GM13977 (cell line): ENCODE results near the gene GABRA5.
"Not testable (repeated sequence)": the region's sequence is repeated elsewhere in the genome, so short reads cannot be mapped to it uniquely, and the experiment has no call there.

Source experiments
- DNase-seq: peaks from one replicate; pipeline ENCODE4 v3.0.0; 2012; ENCODE audit warnings: low spot score
- CTCF ChIP-seq: IDR thresholded peaks from 2 replicates; pipeline ENCODE4 v1.5.1; 2012; ENCODE audit warnings: mild to moderate bottlenecking, control low read depth; ENCODE audit not compliant: insufficient read depth; ENCODE audit errors: extremely low read depth, missing control alignments
- in situ Hi-C: fragments of 300-500 bp; cut with MboI; formaldehyde crosslinking; loops from one replicate; pipeline ENCODE4 v1.12.0; 2022; ENCODE audit warnings: low sequenced_read_pairs, low pct_unique_long_range_greater_than_20kb, mixed read lengths, inconsistent platforms; ENCODE audit not compliant: unreplicated experiment

The GABRA5 gene

DNA sequence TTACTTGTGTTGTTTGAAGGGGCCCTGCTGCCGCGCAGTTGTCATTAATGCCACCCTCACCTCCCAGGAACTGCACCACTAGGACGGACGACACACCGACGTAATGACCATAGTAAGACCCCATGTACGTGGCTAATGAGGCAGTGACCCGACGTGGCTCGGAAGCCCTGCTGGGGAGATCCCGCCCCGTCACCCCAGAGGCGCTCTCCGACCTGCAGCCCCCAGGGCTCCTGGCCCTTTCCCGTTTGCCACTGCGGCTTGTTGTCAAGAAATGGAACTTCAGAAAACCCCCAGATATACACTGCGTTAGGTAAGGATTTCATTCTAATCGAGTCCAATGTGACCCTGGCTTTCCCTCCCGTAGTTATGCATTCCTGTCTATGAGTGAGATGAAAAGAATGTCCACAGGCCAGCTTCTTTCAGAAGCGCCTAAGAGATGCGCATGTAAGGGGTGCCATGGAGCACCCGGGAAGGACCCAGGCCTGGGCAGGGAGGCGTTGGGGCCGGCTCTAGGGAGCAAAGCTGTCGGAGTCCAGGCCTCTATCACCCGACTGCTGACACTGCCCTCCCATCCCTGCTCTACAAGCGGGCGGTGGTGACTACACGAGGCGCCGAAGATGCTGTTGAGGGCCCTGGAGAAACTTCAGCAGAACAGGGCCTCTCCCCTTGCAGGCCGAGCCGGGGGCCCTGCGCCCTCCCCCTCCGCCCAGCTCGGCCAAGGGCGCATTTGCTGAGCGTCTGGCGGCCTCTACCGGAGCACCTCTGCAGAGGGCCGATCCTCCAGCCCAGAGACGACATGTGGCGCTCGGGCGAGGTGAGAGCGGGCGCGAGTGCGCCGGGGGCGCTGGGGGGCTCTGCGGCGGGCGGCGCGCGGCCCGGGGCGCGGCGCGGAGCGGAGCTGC is at the start of gene GABRA5:
Gene GABRA5 (plus strand): TSS at position 765 of the 902 bp plus-strand sequence. CDS start 2,187 bp downstream, outside the sequence.
- TF ChIP-seq CTCF, result no peak
- no peak for DNase-seq
- in situ Hi-C loops, result no loop called here

DNA sequence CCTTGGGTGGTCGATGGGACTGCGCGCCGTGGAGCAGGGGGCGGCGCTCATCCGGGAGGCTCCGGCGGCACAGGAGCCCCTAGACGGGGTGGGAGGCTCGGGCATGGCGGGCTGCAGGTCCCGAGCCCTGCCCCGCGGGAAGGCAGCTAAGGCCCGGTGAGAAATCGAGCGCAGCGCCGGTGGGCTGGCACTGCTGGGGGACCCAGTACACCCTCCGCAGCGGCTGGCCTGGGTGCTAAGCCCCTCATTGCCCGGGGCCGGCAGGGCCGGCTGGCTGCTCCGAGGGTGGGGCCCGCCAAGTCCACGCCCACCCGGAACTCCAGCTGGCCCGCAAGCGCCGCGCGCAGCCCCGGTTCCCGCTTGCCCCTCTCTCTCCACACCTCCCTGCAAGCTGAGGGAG is 35.7 kb upstream of the GABRA5 start:
- in situ Hi-C loops, result not testable (repeated sequence)

GRCh38 chr15:26831951-26832350 is 34.9 kb upstream of the GABRA5 start:
- no peak for DNase-seq
- TF ChIP-seq CTCF, result no peak
- in situ Hi-C loops, result no loop called here

More for the DNA sequence above, 35.7 kb upstream of the GABRA5 start:
- DNase-seq, result not testable (repeated sequence)

- TF ChIP-seq CTCF, result peak; percentile 51
- no peak for DNase-seq
- in situ Hi-C loops, result no loop called here
These were observed 28.0 kb upstream of the GABRA5 start for GRCh38 chr15:26838742-26839460.

GRCh38 chr15:26841514-26841913 is 25.3 kb upstream of the GABRA5 start:
- in situ Hi-C loops, result no loop called here

GRCh38 chr15:26841941-26842340 is 24.9 kb upstream of the GABRA5 start:
- DNase-seq, result no peak
- in situ Hi-C loops, result no loop called here
- TF ChIP-seq CTCF, result no peak

More at GRCh38 chr15:26841514-26841913, 25.3 kb upstream of the GABRA5 start:
- no peak for TF ChIP-seq CTCF
- no peak for DNase-seq

DNA sequence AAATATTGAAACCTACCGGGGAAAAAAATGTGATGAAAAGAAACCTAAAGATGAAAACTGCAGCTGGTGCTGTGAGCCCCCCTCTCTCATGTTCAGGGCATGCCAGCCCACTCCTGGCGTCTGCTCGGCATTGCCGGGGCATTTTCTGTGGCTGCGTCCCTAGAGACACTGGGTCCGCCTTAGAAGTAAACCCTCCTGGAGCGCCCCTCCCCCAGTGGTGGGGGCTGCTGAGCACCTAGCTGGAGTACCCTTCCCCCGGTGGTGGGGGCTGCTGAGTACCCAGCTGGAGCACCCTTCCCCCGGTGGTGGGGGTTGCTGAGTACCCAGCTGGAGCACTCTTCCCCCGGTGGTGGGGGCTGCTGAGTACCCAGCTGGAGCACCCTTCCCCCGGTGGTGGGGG is 24.5 kb upstream of the GABRA5 start:
- no peak for TF ChIP-seq CTCF
- no peak for DNase-seq
- in situ Hi-C loops, result no loop called here
